Prostate gland (tissue), 2 donors: ENCODE results near the gene MYO18B.

ENCODE experiments used
- POLR2A ChIP-seq: fragments of 450-650 bp; IDR thresholded peaks from one replicate; pipeline ENCODE4 v1.6.1; 2016; ENCODE audit warnings: antibody characterized with exemption, mild to moderate bottlenecking
- TF ChIP-seq, protein P1 (sequence below), 4 experiments: fragments of 200-600 bp in 2 of 4; fragments of 450-650 bp in 2 of 4; sonication (generic) in 2 of 4; IDR thresholded peaks; 1 replicate in 3 of 4; 2 replicates in 1 of 4; pipeline ENCODE4 v1.5.1; 2016 to 2019; ENCODE audit warnings: antibody characterized with exemption in 4 of 4, mild to moderate bottlenecking in 2 of 4, moderate library complexity in 2 of 4

DNA sequence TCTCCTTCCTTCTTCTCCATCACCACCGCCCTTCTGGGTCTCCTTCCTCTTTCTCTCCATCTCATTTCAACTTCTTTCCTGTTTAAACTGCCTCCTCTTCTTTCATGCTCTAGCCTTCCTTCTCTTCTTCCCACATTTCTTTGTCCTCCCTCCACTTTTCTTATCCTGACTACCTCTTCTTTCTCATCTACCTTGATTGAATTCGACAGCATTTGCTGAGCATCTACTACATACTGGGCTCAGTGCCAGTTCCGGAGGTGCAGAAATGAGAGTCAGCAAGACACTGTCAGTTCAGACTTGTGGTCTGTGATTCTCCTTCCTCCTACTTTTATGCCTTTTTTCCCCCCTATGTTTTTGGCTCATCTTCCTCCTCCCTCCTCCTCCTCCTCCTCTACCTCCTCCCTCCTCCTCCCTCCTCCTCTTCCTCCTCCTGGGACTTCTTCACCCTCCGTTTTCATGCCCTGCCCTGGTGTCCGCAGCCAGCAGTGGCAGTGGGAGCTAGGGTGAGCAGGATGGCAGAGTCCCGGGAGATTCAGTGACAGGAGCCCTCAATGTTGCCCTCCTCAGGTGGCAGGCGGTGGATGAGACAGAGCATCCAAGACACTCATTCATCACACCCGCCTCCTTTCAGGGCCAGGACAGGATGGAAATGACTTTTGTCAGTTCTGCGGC, 281.3 kb downstream of the MYO18B start:
- TF ChIP-seq, protein P1, sequence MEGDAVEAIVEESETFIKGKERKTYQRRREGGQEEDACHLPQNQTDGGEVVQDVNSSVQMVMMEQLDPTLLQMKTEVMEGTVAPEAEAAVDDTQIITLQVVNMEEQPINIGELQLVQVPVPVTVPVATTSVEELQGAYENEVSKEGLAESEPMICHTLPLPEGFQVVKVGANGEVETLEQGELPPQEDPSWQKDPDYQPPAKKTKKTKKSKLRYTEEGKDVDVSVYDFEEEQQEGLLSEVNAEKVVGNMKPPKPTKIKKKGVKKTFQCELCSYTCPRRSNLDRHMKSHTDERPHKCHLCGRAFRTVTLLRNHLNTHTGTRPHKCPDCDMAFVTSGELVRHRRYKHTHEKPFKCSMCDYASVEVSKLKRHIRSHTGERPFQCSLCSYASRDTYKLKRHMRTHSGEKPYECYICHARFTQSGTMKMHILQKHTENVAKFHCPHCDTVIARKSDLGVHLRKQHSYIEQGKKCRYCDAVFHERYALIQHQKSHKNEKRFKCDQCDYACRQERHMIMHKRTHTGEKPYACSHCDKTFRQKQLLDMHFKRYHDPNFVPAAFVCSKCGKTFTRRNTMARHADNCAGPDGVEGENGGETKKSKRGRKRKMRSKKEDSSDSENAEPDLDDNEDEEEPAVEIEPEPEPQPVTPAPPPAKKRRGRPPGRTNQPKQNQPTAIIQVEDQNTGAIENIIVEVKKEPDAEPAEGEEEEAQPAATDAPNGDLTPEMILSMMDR (IDR thresholded peaks at IDR 0.05) = no peak
- TF ChIP-seq POLR2A = no peak
